HG02884 (cell line): ENCODE measurements around the gene TUBG1.
"Not testable (repeated sequence)": the region's sequence is repeated elsewhere in the genome, so short reads cannot be mapped to it uniquely, and the experiment has no call there.

Source experiments
- ATAC-seq: cut with Tn5 transposase; IDR thresholded peaks from one replicate; pipeline ENCODE4 v1.9.1; 2021; ENCODE audit warnings: mild to moderate bottlenecking, moderate library complexity; ENCODE audit not compliant: unreplicated experiment

The TUBG1 gene

DNA sequence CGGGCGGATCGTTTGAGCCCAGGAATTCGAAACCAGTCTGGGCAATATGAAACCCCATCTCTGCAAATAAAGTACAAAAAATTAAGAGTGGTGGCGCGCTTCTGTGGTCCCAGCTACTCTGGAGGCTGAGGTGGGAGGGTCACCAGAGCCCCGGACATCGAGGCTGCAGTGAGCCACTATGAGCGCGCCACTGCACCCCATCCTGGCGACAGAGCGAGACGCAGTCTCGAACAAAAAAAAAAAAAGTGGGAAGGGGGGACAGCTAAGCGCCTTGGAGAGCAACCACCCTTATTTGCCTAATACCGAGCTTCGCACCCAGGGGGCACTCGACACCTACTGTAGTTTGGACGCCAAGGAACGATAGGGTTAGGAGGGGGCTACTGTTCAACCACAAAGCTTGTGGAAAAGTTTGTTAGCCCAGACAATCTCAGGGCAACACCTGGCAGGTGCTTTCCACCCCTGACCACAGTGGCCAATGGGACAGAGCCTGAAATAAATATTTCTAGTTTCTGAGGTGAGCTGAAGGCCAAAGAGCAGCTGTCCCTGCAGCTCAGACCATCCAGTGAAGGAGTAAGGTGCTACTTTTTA, 31.1 kb upstream of the TUBG1 start:
- no peak for ATAC-seq

DNA sequence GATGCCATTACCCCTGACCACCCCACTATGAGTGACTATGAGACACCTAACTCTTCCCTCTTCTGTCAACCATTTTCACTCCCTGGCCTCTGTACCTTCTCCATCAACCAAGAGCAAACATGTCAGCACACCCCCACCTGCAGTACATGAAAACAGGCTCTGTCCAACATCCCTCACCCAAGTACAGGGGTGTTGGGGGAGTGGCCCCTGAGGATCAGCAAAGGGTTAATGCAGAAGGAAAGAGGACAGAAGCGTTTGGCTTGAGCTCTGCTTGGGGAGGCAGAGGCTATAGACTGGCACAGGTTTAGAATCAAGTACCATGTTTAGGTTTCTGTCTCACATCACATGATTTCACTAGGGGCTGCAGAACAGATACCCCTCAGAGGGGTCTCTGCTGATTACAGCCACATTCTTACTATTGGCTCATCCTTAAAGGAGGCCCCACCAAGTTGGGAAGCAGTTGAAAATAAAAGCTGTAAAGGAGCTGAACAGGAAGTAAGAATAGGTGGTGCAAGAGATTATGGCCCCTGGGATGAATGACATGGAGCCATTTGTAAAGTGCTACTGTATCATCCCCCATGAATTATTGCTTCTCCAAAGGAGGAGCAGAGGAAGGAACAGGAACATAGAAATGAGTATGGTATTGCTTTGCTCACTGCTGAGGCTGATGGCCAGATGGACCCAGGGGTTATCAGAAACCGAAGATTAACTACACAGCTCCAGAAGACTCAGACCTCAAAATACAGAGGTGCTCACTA, 29.5 kb upstream of the TUBG1 start:
- no peak for ATAC-seq

DNA sequence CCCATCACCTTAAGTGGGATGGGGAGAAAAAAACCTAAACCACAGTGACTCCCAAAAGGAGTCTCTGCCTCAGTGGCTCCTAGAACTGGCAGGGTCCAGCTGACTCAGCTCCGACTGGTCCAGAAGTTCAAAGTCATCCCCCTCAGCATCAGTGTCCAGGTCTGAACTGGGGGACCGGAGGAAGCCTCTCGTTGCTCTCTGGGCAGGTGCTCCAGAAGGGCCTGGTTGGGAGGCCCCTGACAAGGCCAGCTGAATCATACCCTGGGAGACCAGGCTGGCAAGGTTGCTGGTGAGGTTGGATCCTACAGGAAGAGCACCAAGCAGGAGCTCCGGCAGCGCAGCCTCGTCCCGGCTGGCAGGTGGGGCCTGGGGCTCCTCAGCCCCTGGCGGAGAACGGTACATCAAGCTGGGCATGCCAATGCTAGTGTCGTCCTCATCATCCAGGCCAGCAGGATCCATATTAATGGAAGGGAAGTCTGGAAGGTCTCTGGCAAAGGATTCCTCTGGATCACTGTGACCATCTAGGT, 27.7 kb upstream of the TUBG1 start:
- ATAC-seq = no peak

DNA sequence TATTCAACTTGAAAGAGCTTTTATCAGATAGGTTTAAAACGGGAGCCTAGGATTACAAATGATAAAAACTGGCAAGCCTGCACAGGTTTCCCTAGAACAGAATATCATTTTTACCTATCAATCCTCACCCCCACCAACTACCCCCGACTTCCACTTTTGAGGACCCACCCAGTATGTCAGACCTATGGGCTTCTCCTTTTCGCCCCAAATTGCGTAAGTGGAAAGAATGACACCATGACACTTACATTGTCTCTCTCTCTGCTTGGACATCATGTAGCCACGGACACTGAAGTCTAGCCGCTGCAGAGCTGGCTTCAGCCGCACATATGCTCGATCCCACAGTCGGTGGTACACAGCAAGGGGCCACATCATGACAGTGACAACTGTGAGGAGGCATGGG, 24.6 kb upstream of the TUBG1 start:
- no peak for ATAC-seq

DNA sequence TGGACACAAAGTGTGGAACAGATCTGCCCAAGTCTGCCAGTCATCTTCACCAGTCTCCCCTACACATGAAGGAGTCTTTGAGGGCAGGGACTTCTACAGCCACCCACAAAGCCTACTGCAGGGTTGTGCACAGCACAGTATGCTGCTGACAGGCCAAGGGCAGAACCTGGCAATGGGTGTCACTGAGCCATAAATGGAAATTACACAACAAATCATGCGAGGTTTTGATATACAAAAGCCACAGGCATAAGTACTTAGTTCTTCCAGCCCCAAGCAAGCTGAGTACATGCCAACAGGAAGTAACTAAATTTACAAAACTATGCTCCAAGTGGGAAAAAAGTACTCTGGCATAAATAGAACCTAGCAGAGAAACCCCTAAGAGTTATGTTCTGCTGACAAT, 24.1 kb upstream of the TUBG1 start:
- no peak for ATAC-seq

DNA sequence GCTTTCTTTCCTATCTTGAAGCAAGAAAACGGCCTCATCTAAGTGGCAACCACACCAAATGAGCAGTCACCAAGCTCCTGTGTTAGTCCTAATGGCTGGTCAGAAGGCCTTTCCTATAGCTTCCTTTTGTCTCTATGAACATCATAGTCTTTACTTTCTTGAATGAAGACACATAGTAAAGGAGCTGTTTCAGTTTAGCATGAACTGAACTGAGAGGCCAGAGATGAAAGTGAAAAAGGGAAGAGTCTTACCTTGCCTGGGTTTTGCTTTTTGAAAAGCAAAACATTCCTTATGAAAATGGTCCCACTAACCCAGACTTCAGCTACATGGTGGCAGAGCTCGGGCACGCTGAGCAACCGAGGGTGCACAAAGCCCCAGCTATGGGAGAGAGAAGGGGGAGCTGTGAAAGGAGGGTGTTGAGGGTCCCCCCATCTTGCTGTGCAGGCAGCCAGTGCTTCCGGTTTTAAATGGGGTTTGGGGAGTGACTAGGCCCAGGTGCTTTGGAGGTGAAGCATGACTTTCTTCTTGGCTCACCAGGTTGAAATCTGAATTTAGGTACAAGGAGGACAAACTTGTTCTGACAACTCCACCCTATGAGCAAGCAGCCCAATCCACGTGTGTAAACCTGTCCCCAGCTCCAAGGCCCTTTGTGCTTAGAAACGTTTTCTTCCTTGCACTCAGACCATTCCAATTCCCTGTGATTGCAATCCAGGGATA, 22.8 kb upstream of the TUBG1 start:
- ATAC-seq = no peak

DNA sequence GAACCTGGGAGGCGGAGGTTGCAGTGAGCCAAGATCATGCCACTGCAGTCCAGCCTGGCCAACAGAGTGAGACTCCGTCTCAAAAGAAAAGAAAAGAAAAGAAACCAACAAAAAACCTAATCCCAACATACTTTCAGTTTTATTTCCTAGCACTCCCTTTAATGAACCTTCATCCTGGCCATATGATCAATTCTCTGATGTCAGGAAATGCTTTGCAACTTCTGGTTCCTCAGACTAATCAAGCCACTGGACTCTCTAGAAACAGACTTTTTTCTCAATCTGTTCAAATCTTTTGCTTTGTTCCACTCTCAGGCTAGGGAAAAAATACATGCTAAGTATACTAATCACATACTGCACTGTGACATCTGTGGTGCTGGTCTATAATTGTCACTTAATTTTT, 18.6 kb upstream of the TUBG1 start:
- no peak for ATAC-seq

DNA sequence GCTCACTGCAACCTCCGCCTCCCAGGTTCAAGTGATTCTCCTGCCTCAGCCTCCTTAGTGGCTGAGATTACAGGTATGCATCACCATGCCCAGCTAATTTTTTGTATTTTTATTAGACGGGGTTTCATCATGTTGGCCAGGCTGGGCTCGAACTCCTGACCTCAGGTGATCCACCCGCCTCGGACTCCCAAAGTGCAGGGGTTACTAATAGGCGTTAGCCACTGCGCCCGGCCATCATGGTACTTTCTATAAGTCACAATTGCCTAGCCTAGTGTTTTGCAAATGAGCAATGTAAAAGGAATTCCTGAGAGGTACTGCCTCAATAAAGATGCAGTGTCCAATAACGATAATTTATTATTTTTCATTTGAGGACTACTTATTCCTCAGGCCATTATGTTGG, 18.1 kb upstream of the TUBG1 start:
- no peak for ATAC-seq

DNA sequence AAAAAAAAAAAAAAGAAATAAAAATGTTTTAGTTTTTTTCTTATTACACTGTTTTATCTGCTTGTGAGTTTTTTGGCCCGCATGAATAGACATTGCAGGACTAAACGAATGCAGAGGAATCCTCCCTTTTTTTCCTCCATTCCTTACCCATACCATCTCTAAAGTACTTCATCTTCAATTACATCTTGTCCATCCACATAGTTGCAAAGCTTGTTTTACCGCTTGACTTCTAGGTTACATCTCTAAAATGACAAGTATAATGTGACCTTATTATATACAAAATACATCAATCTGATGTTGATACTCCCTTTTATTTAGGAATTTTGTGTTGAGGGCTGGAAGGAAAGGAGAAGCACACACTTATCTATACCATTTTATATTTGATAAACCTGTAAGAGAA, 13.1 kb upstream of the TUBG1 start:
- no peak for ATAC-seq

DNA sequence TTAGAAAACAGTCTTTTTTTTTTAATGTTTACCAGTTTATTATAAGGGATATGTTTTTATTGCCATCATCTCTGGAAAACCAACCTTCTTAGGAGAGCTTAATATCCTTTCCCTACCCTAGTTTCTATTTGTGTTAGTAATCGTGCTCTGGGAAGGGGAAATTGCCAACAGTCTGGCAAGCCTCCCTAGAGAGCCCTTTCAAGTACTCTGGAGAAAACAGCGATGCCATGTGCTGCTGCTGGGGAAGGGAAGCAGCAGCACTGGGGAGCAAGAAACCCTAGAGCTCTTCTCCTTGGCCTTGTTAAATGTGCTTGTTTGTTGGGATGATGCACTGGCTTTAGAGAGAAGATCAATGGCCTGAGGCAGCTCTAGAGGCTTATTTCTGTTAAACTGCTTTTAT, 10.6 kb upstream of the TUBG1 start:
- no peak for ATAC-seq

DNA sequence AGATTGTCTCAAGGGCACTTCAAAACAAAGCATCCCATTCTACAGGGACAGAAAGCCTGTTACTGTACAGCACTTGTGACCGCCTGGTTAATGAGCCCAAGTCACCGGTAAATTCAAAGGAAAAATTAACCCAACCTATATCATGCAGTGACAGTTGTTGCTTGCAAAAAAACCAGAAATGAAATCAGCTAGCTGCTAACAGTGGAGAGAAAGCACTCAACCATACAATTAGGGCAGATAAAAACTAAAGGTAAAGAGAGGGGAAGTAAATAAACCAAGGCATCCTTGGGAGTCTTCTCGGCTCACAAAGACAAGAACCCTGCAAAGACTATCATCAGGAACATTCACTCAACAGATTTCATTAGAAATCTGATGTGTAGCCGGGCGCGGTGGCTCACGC, 6.2 kb upstream of the TUBG1 start:
- no peak for ATAC-seq

DNA sequence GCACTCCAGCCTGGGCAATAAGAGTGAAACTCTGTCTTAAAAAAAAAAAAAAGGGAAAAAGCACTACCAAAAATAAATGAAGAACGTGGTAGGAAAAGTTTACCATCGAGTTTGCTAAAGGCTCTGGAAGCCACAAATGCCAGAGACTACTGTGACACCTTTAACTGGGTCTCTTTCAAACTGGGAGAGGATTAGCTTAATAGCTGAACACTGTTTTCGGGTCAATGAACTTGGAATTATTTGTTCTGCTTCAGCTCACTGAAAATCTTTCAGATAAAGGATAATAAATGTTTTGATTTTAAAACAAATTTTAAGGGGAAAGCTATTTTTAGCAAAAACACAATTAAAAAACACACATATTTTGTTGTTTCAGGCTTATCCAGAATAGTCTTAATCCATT, 1.7 kb upstream of the TUBG1 start:
- ATAC-seq = no peak

DNA sequence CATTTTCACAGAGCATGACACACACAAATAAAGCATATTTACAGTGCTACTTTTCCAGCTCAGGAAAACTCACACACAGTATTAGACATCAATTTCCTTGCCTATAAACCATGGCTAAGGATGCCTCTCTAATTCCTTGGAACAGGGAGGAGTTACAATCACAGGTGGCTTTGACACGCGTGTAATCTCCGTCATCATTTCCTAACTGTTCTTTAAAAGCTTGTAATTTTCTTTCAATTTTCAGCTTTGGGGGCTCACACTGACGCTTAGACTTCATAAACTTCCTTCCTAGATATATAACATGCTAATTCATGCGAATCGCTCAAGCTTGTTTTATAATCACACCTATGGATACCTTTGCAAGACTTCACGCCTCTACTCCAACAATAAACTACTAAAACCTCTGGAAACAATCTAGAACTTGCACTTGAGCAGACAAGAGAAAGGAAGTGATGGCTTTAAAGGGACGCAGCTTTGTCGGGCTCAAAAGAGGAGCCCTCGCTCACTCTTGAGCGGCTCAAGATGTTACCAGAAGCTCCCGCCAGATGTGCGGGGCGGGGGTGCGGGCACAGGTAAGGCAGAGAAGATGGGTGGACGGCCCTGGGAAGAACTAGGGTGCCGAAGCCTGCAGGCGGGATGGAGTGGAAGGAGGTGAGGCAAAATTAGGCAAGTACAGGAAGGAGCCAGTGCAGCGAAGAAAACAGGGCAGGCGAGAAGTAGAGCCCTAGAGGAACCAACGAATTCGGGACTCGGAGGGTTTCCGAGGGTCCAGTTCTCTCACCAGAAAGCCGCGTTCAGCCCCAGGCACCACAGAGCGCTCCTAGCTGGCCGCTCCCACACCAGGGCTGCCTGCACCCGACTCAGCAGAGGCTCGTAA, 940 bp upstream of the TUBG1 start:
- ATAC-seq = peak; percentile 36

DNA sequence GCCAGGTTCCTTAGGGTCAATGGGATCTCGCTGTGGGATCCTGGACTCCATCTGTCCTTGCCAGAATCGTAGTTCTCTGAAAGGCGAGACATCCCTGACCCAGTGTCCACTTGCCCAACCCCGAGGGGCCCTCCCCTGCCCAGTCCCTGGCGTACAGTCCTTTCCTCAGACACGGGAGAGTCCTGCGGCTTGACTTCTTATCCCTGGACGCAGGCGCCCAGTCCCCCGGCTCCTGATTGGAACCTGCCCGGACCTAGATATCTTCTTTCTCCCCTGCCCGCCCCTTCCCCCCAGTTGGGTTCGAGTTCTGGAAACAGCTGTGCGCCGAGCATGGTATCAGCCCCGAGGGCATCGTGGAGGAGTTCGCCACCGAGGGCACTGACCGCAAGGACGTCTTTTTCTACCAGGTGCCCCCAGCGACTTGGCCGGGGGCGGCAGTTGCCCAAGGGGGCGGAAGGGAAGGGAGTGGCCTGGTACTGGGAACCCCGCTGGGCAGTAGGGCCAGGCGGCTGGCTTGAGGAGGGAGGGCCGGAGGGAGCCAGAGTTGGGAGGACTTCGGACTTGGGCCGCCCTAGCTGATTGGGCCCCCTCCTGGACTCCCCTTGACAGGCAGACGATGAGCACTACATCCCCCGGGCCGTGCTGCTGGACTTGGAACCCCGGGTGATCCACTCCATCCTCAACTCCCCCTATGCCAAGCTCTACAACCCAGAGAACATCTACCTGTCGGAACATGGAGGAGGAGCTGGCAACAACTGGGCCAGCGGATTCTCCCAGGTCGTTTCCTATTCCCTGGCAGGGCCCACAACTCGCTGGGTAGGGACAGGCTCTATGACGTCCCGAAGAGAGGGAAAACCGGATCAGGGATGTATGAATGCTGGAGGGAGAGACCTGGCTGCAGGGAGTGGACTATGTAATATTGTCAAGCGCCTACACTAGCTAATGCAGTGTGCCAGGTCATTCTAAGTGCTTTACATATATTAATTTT, 625 bp downstream of the TUBG1 start:
- ATAC-seq = peak; percentile 5

DNA sequence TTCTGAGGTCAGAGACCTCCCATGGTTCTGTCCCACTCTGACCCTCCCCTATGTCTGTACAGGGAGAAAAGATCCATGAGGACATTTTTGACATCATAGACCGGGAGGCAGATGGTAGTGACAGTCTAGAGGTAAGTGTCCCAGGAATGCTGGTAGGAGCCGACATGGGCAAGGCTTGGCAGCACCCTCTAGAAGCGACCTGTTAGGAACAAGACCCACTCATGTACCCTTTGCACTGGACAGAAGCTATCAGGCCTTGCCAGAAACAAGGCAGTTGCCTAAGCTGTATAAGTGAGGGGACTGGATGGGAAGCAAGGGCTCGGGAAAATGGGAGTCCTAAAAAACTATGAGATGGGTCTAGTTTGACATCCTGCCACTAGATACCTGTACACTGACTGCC, 2.5 kb downstream of the TUBG1 start:
- no peak for ATAC-seq

DNA sequence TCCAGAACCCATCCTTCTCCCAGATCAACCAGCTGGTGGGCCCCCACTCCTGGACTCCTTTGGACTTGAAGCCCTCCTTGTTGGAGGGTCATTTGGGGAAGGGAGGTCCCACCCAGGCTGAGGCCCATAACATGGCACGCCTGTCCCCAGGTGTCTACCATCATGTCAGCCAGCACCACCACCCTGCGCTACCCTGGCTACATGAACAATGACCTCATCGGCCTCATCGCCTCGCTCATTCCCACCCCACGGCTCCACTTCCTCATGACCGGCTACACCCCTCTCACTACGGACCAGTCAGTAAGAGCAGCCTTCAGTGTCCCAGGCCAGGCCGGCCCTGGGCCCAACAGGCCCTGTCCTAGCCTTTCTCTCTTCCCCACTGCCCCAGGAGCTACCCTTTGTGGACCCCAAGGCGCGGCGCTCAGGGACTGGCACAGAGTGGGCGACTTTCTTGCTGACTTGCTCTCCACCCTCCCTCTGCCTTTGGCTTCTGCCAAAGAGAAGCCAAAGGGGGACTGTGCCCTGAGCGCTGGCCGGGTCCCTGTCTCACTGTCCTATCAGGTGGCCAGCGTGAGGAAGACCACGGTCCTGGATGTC, 4.3 kb downstream of the TUBG1 start:
- ATAC-seq = no peak

DNA sequence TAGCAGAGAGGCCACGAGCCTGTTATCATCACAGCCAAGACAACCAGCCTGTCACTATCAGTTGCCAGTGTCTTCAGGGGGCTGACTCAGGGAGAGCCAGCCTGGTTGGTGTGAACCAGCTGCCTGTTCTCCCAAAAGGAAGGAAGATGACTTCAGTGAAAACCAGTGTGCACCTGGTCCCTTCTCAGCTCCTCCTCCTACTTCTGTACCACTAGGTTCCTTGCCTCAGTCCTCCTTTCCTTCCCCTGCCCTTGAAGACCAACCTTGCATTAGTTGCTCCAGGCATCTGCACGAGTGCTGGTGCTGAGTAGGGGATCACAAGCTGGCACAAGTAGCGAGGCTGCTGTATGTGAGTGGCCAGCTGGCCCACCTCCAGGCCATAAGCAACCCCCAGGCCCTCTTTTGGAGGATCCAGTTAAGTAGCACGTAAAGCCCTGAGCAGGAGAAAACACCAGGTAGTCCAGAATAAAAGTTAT, 8.5 kb downstream of the TUBG1 start:
- peak; percentile 13 for ATAC-seq

DNA sequence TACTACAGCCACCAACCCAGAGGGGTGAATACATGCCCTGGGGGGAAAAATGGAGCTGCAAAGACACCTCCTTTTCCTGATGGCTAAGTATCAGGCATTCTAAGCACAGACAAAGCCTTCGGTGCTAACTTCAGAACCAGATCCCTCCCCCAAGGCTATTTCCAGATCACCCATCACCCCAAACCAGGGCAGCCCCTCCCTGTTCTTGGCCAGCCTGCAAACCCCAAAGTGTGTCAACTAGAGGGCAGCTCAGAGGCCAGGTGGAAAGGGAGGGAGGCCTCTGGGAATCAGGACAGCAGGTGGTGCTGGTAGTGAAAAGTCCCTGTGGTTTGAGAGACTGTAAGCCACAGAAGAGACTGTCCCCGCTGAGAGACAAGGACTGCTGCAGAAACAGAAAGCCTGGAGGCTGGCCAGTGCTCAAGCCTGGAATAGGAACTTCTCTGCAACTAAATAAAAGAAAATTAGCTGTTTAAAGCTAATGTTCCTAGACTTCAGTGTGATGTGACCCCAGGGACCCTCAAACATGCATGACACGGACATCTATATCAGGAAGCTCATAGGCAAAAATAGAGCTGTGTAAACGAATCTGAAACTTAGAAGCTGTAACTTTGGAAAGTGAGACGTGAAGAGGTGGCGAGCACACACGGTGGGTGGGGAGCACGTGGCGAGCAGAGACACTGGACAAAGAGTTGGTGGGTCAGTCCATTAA, 9.1 kb downstream of the TUBG1 start:
- ATAC-seq = peak; percentile 74

DNA sequence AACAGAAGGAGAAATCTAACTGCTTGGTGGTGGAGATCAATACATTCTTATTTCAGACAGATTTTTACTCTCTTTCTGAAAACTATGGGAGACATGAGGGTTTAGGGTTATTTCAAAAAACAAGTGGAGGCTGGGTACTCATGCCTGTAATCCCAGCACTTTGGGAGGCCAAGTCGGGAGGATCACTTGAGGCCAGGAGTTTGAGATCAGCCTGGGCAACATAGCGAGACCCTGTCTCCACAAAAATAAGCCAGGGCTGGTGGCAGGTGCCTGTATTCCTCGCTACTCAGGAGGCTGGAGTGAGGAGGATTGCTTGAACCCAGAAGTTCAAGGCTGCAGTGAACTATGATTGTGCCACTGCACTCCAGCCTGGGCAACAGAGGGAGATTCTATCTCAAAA, 12.5 kb downstream of the TUBG1 start:
- not testable (repeated sequence) for ATAC-seq
